Mucosa of stomach (tissue), 1 donor: ENCODE results near the gene SUPT4H1.
"Not testable (repeated sequence)": the region's sequence is repeated elsewhere in the genome, so short reads cannot be mapped to it uniquely, and the experiment has no call there.

Experiments used
- H3K27me3 ChIP-seq: one replicate; pipeline ENCODE4 v1.7.0; 2013; ENCODE audit warnings: mild to moderate bottlenecking, low read length; ENCODE audit not compliant: control insufficient read depth, insufficient read depth
- H3K36me3 ChIP-seq: one replicate; pipeline ENCODE4 v1.7.0; 2013; ENCODE audit warnings: low read length; ENCODE audit not compliant: control insufficient read depth, insufficient read depth
- H3K4me1 ChIP-seq: one replicate; pipeline ENCODE4 v1.7.0; 2013; ENCODE audit warnings: mild to moderate bottlenecking, low read length; ENCODE audit not compliant: control insufficient read depth, insufficient read depth
- H3K4me3 ChIP-seq: one replicate; pipeline ENCODE4 v1.7.0; 2013; ENCODE audit warnings: low read length
- H3K9ac ChIP-seq: one replicate; pipeline ENCODE4 v1.7.0; 2013; ENCODE audit warnings: mild to moderate bottlenecking, low read length, moderate library complexity
- H3K9me3 ChIP-seq: one replicate; pipeline ENCODE4 v1.7.0; 2013; ENCODE audit warnings: mild to moderate bottlenecking, low read length, moderate library complexity; ENCODE audit not compliant: control insufficient read depth
- donor health status: Pancreatic carcinoma.

Gene SUPT4H1

GRCh38 chr17:58354541-58355216 is 2.7 kb upstream of the SUPT4H1 start:
- H3K4me3 ChIP-seq: no peak overlapping the region
- peaks cover 15% of the 10 kb centered on the region for H3K4me1 ChIP-seq
- H3K27me3 ChIP-seq: no peaks in the 10 kb centered on the region
- no peak overlapping the region for H3K9ac ChIP-seq
- no peaks in the 10 kb centered on the region for H3K9me3 ChIP-seq
- peaks cover 3% of the 10 kb centered on the region for H3K36me3 ChIP-seq

GRCh38 chr17:58353389-58353825 is 1.4 kb upstream of the SUPT4H1 start:
- H3K9ac ChIP-seq: peak overlapping the region; percentile 94
- H3K36me3 ChIP-seq: peaks cover 4% of the 10 kb centered on the region
- H3K4me3 ChIP-seq: peak overlapping the region; percentile 94
- no peaks in the 10 kb centered on the region for H3K27me3 ChIP-seq
- H3K4me1 ChIP-seq: peaks cover 15% of the 10 kb centered on the region
- H3K9me3 ChIP-seq: no peaks in the 10 kb centered on the region

GRCh38 chr17:58352596-58353388 is 791 bp upstream of the SUPT4H1 start:
- H3K36me3 ChIP-seq: peaks cover 8% of the 10 kb centered on the region
- peak overlapping the region; percentile 94 for H3K4me3 ChIP-seq
- peak overlapping the region; percentile 94 for H3K9ac ChIP-seq
- H3K4me1 ChIP-seq: peaks cover 15% of the 10 kb centered on the region
- H3K27me3 ChIP-seq: no peaks in the 10 kb centered on the region
- no peaks in the 10 kb centered on the region for H3K9me3 ChIP-seq

GRCh38 chr17:58351182-58351581 is 819 bp downstream of the SUPT4H1 start:
- H3K4me3 ChIP-seq: peak overlapping the region; percentile 94
- H3K9ac ChIP-seq: peak overlapping the region; percentile 94
- H3K27me3 ChIP-seq: no peaks in the 10 kb centered on the region
- no peaks in the 10 kb centered on the region for H3K9me3 ChIP-seq
- H3K36me3 ChIP-seq: peaks cover 11% of the 10 kb centered on the region
- H3K4me1 ChIP-seq: peaks cover 15% of the 10 kb centered on the region

- Histone ChIP-seq H3K27me3 (no peaks in the 10 kb centered on the region), H3K36me3 (peaks cover 12% of the 10 kb centered on the region), H3K9ac (no peak overlapping the region), H3K4me1 (peaks cover 8% of the 10 kb centered on the region), H3K9me3 (no peaks in the 10 kb centered on the region), H3K4me3 (no peak overlapping the region)
Measured at GRCh38 chr17:58348038-58348437, 4.0 kb downstream of the SUPT4H1 start.

- H3K9ac ChIP-seq: no peak overlapping the region
- peaks cover 12% of the 10 kb centered on the region for H3K36me3 ChIP-seq
- H3K4me3 ChIP-seq: no peak overlapping the region
- no peaks in the 10 kb centered on the region for H3K4me1 ChIP-seq
- H3K9me3 ChIP-seq: no peaks in the 10 kb centered on the region
- H3K27me3 ChIP-seq: no peaks in the 10 kb centered on the region
Measured at GRCh38 chr17:58345500-58345899, 6.5 kb downstream of the SUPT4H1 start.

- Histone ChIP-seq H3K4me1 (no peaks in the 10 kb centered on the region), H3K9me3 (no peaks in the 10 kb centered on the region), H3K9ac (no peak overlapping the region), H3K4me3 (no peak overlapping the region), H3K27me3 (no peaks in the 10 kb centered on the region), H3K36me3 (peaks cover 12% of the 10 kb centered on the region)
Measured at GRCh38 chr17:58344791-58345157, 7.2 kb downstream of the SUPT4H1 start.

GRCh38 chr17:58344047-58344790 is 7.8 kb downstream of the SUPT4H1 start:
- Histone ChIP-seq H3K4me1 (peaks cover 2% of the 10 kb centered on the region), H3K4me3 (no peak overlapping the region), H3K36me3 (peaks cover 12% of the 10 kb centered on the region), H3K9me3 (no peaks in the 10 kb centered on the region), H3K9ac (no peak overlapping the region), H3K27me3 (no peaks in the 10 kb centered on the region)

- H3K27me3 ChIP-seq: no peaks in the 10 kb centered on the region
- H3K4me1 ChIP-seq: peaks cover 7% of the 10 kb centered on the region
- peaks cover 9% of the 10 kb centered on the region for H3K36me3 ChIP-seq
- H3K9me3 ChIP-seq: no peaks in the 10 kb centered on the region
- H3K9ac ChIP-seq: no peak overlapping the region
- H3K4me3 ChIP-seq: no peak overlapping the region
Measured at GRCh38 chr17:58343131-58343530, 8.9 kb downstream of the SUPT4H1 start.

- Histone ChIP-seq H3K9ac (no peak overlapping the region), H3K27me3 (no peaks in the 10 kb centered on the region), H3K36me3 (peaks cover 7% of the 10 kb centered on the region), H3K9me3 (no peaks in the 10 kb centered on the region), H3K4me3 (no peak overlapping the region), H3K4me1 (peaks cover 11% of the 10 kb centered on the region)
Measured at GRCh38 chr17:58341861-58342475, 10.0 kb downstream of the SUPT4H1 start.

GRCh38 chr17:58341136-58341860 is 10.7 kb downstream of the SUPT4H1 start:
- not testable (repeated sequence) for H3K4me3 ChIP-seq, H3K9me3 ChIP-seq, H3K36me3 ChIP-seq, H3K9ac ChIP-seq, H3K27me3 ChIP-seq
- H3K4me1 ChIP-seq: peaks cover 11% of the 10 kb centered on the region
